Heart right ventricle (tissue), 16 donors: Measurements from ENCODE around the gene FLAD1. TPM values are rescaled to one million over a fixed set of nuclear protein-coding genes. Genes with fewer than 3 reads are reported as not detected.

ENCODE experiments used
- ATAC-seq, 8 donors: fragments of 200-7000 bp; cut with Tn5 transposase; one replicate each; pipeline ENCODE4 v1.9.1; 2020; ENCODE audit warnings: mild to moderate bottlenecking in 8 of 8, moderate library complexity in 8 of 8, moderate number of reproducible peaks in 1 of 8
- DNase-seq, 2 donors: peaks; one replicate each; pipeline ENCODE4 v3.0.0-alpha.2; 2020
- H3K27ac ChIP-seq, 10 donors: fragments of 200-600 bp; sonication (generic) in 2 of 10; one replicate each; pipeline versions ENCODE4 v1.5.0 to v1.8.0; 2020 to 2022; ENCODE audit warnings: mild to moderate bottlenecking in 3 of 10
- H3K27me3 ChIP-seq, 7 donors: fragments of 200-600 bp; one replicate each; pipeline ENCODE4 v1.8.0; 2021 to 2022; ENCODE audit warnings: mild to moderate bottlenecking in 2 of 7
- H3K36me3 ChIP-seq, 9 donors: fragments of 200-600 bp; sonication (generic) in 1 of 9; one replicate each; pipeline versions ENCODE4 v1.5.0 to v1.8.0; 2020 to 2022; ENCODE audit warnings: mild to moderate bottlenecking in 2 of 9
- H3K4me1 ChIP-seq, 9 donors: fragments of 200-600 bp; sonication (generic) in 1 of 9; one replicate each; pipeline versions ENCODE4 v1.5.0 to v1.8.0; 2020 to 2022; ENCODE audit warnings: mild to moderate bottlenecking in 4 of 9
- H3K4me3 ChIP-seq, 10 donors: fragments of 200-600 bp; sonication (generic) in 2 of 10; one replicate each; pipeline versions ENCODE4 v1.5.0 to v1.8.0; 2020 to 2022; ENCODE audit warnings: mild to moderate bottlenecking in 7 of 10, moderate library complexity in 2 of 10
- H3K9me3 ChIP-seq, 11 donors: fragments of 200-600 bp in 10 of 11; sonication (generic) in 2 of 11; one replicate each; pipeline versions ENCODE4 v1.5.0 to v1.8.0; 2013 to 2022; ENCODE audit warnings: mild to moderate bottlenecking in 2 of 11, control low read depth in 1 of 11, moderate library complexity in 1 of 11
- WGBS, 2 donors: extraction: QIAGEN DNeasy Blood & Tissue Kit; methylation state at CpG; one replicate each; pipeline ENCODE4 v1.1.7; 2013; ENCODE audit warnings: inconsistent platforms in 1 of 2; 5-methylcytosine and 5-hydroxymethylcytosine counted together
- intact Hi-C, 10 donors: fragments of 100-400 bp; cut with DNase I; formaldehyde crosslinking; loops; one replicate each; pipeline versions ENCODE4 v1.11.1 to v1.14.2; 2022
- polyA plus RNA-seq, 2 donors: library from polyadenylated mRNA; stranded (reverse); fragments of 200-250 nt; gene quantifications; one replicate each; pipeline ENCODE4 v1.2.3, GENCODE V29; 2013
- total RNA-seq, 10 donors: library from RNA; stranded (reverse); fragmentation: NEBNext Ultra II Directional in 3 of 10; extraction: Animal tissue kit (Norgen Biotek cat#: 25700) in 3 of 10; gene quantifications; one replicate each; pipeline versions ENCODE4 v1.2.1 to v1.2.4, GENCODE V29; 2021 to 2023
- TF ChIP-seq, protein P1 (sequence below), 9 donors: fragments of 200-600 bp; sonication (generic) in 2 of 9; IDR thresholded peaks; one replicate each; pipeline versions ENCODE4 v1.5.0 to v1.8.0; 2021 to 2022; ENCODE audit warnings: antibody characterized with exemption in 9 of 9, mild to moderate bottlenecking in 5 of 9, moderate library complexity in 1 of 9
- donor health status: Arrhythmogenic right ventricular cardiomyopathy.
- donor health status: ischemic (EF 13 %, LVEDD 7.1; RV severe dilation, severe dysfunction).
- donor health status: healthy with polysubstance abuse.
- donor health status: DM: no; HTN: yes; CAD: no.
- donor health status: DM: no; HTN: no; CAD: no.
- donor health status: ischemic (EF 25% LVEDD 6.9; RV normal size, moderate dysfunction).
- donor health status: ischemic (EF 25% LVEDD 5.7; RV mildly dilated, moderate dysfunction).
- donor health status: healthy.
- donor health status: DM: yes; HTN: yes; CAD: no.
- donor health status: Ischemic cardiomyopathy.
- donor health status: ischemic (EF 35%, LVEDD 5.7; RV mildly dilated, moderate dysfunction).
- donor health status: nonischemic (EF 11% LVEDD 7.7; RV severe dilation, severe dysfunction).
- donor health status: DM: yes; HTN: yes; CAD: no.
- donor health status: PGD.
- donor health status: ischemic (EF 29% LVEDD 5.4; RV normal size, mild dysfunction).
- donor health status: nonischemic (EF 23%, LVEDD 6.1; RV moderate dilation, normal function).

Gene FLAD1
- total and polyA plus RNA-seq, 12 donors = 20.1 to 41.6 (median 25.0) TPM

DNA sequence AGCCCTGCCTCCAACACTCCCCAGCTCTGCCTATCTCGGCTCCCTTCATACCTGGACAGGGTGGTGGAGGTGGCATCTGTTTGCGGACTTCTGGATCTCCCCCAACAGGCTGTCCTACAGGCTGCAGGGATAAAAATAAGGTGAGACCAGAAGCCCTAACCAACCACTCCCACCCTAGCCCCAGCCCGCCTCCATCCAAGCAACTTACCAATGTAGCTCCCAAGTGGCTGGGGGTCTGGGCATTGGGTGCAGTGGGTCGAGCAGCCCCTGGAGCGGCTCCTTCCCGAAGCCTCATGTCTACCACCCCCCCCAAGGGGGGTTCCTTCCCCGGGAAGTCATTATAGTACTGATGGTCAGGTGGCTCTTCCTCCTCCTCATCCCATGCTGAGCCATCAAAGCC, 17.0 kb upstream of the FLAD1 start:
- TF ChIP-seq, protein P1, sequence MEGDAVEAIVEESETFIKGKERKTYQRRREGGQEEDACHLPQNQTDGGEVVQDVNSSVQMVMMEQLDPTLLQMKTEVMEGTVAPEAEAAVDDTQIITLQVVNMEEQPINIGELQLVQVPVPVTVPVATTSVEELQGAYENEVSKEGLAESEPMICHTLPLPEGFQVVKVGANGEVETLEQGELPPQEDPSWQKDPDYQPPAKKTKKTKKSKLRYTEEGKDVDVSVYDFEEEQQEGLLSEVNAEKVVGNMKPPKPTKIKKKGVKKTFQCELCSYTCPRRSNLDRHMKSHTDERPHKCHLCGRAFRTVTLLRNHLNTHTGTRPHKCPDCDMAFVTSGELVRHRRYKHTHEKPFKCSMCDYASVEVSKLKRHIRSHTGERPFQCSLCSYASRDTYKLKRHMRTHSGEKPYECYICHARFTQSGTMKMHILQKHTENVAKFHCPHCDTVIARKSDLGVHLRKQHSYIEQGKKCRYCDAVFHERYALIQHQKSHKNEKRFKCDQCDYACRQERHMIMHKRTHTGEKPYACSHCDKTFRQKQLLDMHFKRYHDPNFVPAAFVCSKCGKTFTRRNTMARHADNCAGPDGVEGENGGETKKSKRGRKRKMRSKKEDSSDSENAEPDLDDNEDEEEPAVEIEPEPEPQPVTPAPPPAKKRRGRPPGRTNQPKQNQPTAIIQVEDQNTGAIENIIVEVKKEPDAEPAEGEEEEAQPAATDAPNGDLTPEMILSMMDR (IDR thresholded peaks at IDR 0.05) = no peak
- ATAC-seq (no peak), DNase-seq (no peak)
- Histone ChIP-seq H3K36me3 (peaks cover 0 to 69% (median 49%) of the 10 kb centered on the region in 9 donors), H3K4me1 (peaks cover 22 to 62% (median 58%) of the 10 kb centered on the region in 9 donors), H3K9me3 (no peaks in the 10 kb centered on the region), H3K27me3 (no peaks in the 10 kb centered on the region), H3K27ac (peak overlapping the region in 5 of 10 donors; percentile 26 to 97 (median 75)), H3K4me3 (no peak overlapping the region)
- intact Hi-C loops = loop anchor here in 1 of 10 donors (5.0 kb wide), 1 partner anchor 51 kb away; no protein-coding TSS in a partner anchor
- 90% methylated on average over 7 of the region's 7 CpGs for WGBS, 2 donors

DNA sequence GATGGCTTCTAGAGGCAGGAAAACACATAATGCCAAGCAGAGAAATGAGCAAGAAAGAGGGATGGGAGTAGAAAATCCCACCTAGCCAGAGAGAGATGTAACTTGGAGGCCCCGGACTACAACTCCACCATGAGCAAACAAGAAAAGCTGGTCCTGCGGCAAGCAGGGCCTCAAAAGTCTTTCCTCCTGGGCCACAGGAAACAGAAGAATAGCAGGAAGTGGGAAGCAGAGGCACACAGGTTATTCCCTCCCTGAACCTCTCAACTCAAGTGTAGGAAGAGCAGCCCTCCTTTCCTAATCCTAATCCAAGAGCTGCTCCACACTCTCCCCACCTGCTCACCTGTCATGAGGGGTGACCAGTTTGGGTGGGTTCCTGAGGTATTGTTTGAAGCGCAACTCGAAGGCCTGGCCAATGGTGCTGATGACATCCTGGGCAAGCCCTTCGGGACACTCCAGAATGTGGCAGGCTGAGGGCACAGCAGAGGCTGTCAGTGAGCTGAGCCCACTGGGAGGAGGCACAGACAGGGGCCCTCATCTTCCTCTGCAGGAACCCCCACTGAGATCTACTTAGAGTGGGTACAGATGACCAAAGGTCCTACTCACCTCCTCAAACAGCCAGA, 15.7 kb upstream of the FLAD1 start:
- Histone ChIP-seq H3K36me3 (peaks cover 0 to 69% (median 49%) of the 10 kb centered on the region in 9 donors), H3K4me1 (peaks cover 28 to 70% (median 67%) of the 10 kb centered on the region in 9 donors), H3K27me3 (no peaks in the 10 kb centered on the region), H3K9me3 (no peaks in the 10 kb centered on the region), H3K4me3 (peak overlapping the region in 2 of 10 donors; percentile 2 to 11), H3K27ac (peak overlapping the region; percentile 42 to 100 (median 82))
- DNase-seq = no peak
- TF ChIP-seq, protein P1 (IDR thresholded peaks at IDR 0.05) = no peak
- intact Hi-C loops = loop anchor here in 1 of 10 donors (5.0 kb wide), 1 partner anchor 50 kb away; no protein-coding TSS in a partner anchor
- ATAC-seq = no peak
- 65 to 75% methylated on average over 5 of the region's 5 CpGs for WGBS, 2 donors

- no peak for DNase-seq
- TF ChIP-seq, protein P1 (IDR thresholded peaks at IDR 0.05) = no peak
Measured at GRCh38 chr1:154968731-154969130, 14.4 kb upstream of the FLAD1 start.

DNA sequence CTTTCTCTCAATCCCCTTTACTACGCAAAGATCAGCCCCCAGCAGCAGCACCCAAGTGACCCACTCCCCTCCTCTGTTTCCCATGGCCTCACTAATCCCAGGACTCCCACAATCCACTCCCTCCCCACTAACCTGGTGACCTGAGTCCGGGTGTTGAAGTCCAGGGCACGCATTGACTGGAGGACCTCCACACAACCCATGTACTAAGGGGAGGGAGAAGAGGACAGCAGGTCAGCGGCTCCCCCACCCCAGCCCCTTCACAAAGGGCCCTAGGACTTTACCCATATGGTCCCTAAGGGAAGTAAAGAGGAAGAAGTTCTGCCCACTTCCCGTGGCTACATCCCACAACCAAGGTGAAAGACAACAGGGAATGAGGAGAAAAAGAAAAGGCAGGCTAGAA, 13.9 kb upstream of the FLAD1 start:
- H3K36me3 ChIP-seq = peaks cover 0 to 52% (median 40%) of the 10 kb centered on the region in 9 donors
- H3K27me3 ChIP-seq = no peaks in the 10 kb centered on the region
- TF ChIP-seq, protein P1 (IDR thresholded peaks at IDR 0.05) = no peak
- peak overlapping the region in 7 of 10 donors; percentile 34 to 89 (median 57) for H3K4me3 ChIP-seq
- WGBS, 2 donors = 58 to 59% methylated on average over 5 of the region's 5 CpGs
- H3K4me1 ChIP-seq = peaks cover 28 to 72% (median 69%) of the 10 kb centered on the region in 9 donors
- no peaks in the 10 kb centered on the region for H3K9me3 ChIP-seq
- DNase-seq (no peak), ATAC-seq (no peak)
- intact Hi-C loops = loop anchor here in 1 of 10 donors (5.0 kb wide), 1 partner anchor 48 kb away; no protein-coding TSS in a partner anchor
- peak overlapping the region in 9 of 10 donors; percentile 8 to 100 (median 96) for H3K27ac ChIP-seq

More at GRCh38 chr1:154968731-154969130, 14.4 kb upstream of the FLAD1 start:
- intact Hi-C loops = loop anchor here in 1 of 10 donors (5.0 kb wide), 1 partner anchor 49 kb away; no protein-coding TSS in a partner anchor
- Histone ChIP-seq H3K4me3 (peak overlapping the region in 2 of 10 donors; percentile 70 to 89), H3K9me3 (no peaks in the 10 kb centered on the region), H3K27ac (peak overlapping the region in 9 of 10 donors; percentile 8 to 100 (median 96)), H3K36me3 (peaks cover 0 to 57% (median 40%) of the 10 kb centered on the region in 9 donors), H3K27me3 (no peaks in the 10 kb centered on the region), H3K4me1 (peaks cover 28 to 72% (median 69%) of the 10 kb centered on the region in 9 donors)
- ATAC-seq = no peak
- 82 to 87% methylated on average over 3 of the region's 3 CpGs for WGBS, 2 donors
